MM.1S (cell line): ENCODE measurements around the gene CD58.

ENCODE experiments used
- CTCF ChIP-seq: fragments of 300-600 bp; sonication (generic); IDR thresholded peaks from 2 replicates; pipeline ENCODE4 v1.5.1; 2016; ENCODE audit warnings: antibody characterized with exemption, low read length, mixed read lengths
- EZH2phosphoT487 ChIP-seq: fragments of 300-600 bp; sonication (generic); IDR thresholded peaks from 2 replicates; pipeline ENCODE4 v1.6.1; 2018; ENCODE audit warnings: antibody characterized with exemption, low read length

- TF ChIP-seq CTCF: no peak
- TF ChIP-seq EZH2phosphoT487: no peak
Observed at GRCh38 chr1:116508984-116509980, 61.5 kb downstream of the CD58 start.
